Measurements from ENCODE around the gene PLS1.

- TF ChIP-seq, protein P1, sequence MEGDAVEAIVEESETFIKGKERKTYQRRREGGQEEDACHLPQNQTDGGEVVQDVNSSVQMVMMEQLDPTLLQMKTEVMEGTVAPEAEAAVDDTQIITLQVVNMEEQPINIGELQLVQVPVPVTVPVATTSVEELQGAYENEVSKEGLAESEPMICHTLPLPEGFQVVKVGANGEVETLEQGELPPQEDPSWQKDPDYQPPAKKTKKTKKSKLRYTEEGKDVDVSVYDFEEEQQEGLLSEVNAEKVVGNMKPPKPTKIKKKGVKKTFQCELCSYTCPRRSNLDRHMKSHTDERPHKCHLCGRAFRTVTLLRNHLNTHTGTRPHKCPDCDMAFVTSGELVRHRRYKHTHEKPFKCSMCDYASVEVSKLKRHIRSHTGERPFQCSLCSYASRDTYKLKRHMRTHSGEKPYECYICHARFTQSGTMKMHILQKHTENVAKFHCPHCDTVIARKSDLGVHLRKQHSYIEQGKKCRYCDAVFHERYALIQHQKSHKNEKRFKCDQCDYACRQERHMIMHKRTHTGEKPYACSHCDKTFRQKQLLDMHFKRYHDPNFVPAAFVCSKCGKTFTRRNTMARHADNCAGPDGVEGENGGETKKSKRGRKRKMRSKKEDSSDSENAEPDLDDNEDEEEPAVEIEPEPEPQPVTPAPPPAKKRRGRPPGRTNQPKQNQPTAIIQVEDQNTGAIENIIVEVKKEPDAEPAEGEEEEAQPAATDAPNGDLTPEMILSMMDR (conservative IDR thresholded peaks at IDR 0.05; ENCODE audit: low read depth, low read length): no peak
- no peak for TF ChIP-seq EZH2 (IDR thresholded peaks at IDR 0.05; ENCODE audit: low read length, unreplicated experiment)
Observed at GRCh38 chr3:142664819-142665218, 68.6 kb downstream of the PLS1 start.
